HepG2 (cell line): ENCODE measurements around the gene FAHD1. TPM values are rescaled to one million over a fixed set of nuclear protein-coding genes. Genes with fewer than 3 reads are reported as not detected.

Experiments used
- ARNT ChIP-seq: fragments of 450-650 bp; IDR thresholded peaks from 2 replicates; pipeline ENCODE4 v1.6.1; 2017
- ASH2L ChIP-seq: fragments of 300-600, 200-600 bp; sonication (generic); IDR thresholded peaks from 2 replicates; pipeline ENCODE4 v1.7.0; 2017; ENCODE audit warnings: low read depth, mild to moderate bottlenecking, moderate library complexity, mixed read lengths, low read length; ENCODE audit not compliant: insufficient read length
- ATF1 ChIP-seq: IDR thresholded peaks from 2 replicates; pipeline ENCODE4 v1.6.1; 2016; ENCODE audit warnings: mild to moderate bottlenecking, control low read depth
- CEBPG ChIP-seq: IDR thresholded peaks from 2 replicates; pipeline ENCODE4 v1.6.1; 2016
- CREM ChIP-seq, 2 experiments: sonication (generic) in 1 of 2; formaldehyde crosslinking in 1 of 2; IDR thresholded peaks; 2 replicates each; pipeline versions ENCODE4 v1.4.0 to v1.6.1; 2016 to 2020; ENCODE audit warnings: antibody characterized with exemption in 1 of 2, mild to moderate bottlenecking in 1 of 2, missing genetic modification reagents in 1 of 2
- HES4 ChIP-seq: sonication (generic); formaldehyde crosslinking; IDR thresholded peaks from 2 replicates; pipeline ENCODE4 v1.9.0; 2021; ENCODE audit warnings: mild to moderate bottlenecking, missing genetic modification reagents, borderline replicate concordance
- HOXA7 ChIP-seq: sonication (generic); formaldehyde crosslinking; IDR thresholded peaks from 2 replicates; pipeline ENCODE4 v1.8.1; 2022; ENCODE audit warnings: mild to moderate bottlenecking, missing genetic modification reagents, moderate library complexity
- JDP2 ChIP-seq: sonication (generic); formaldehyde crosslinking; IDR thresholded peaks from 2 replicates; pipeline ENCODE4 v1.8.1; 2022; ENCODE audit warnings: missing genetic modification reagents, borderline replicate concordance
- MAFF ChIP-seq: IDR thresholded peaks from 2 replicates; pipeline ENCODE4 v1.6.1; 2011; ENCODE audit warnings: low read depth, low read length, improper control_type of control experiment
- NKX3-1 ChIP-seq: sonication (generic); formaldehyde crosslinking; IDR thresholded peaks from 2 replicates; pipeline ENCODE4 v1.5.0; 2020; ENCODE audit warnings: missing genetic modification reagents
- PHF21A ChIP-seq: sonication (generic); formaldehyde crosslinking; IDR thresholded peaks from 2 replicates; pipeline ENCODE4 v1.5.0; 2020; ENCODE audit warnings: mild to moderate bottlenecking, missing genetic modification reagents
- PHF8 ChIP-seq: sonication (generic); formaldehyde crosslinking; IDR thresholded peaks from 2 replicates; pipeline ENCODE4 v1.5.0; 2020; ENCODE audit warnings: missing genetic modification reagents
- PLRG1 ChIP-seq: fragments of 450-650 bp; conservative IDR thresholded peaks from 2 replicates; pipeline ENCODE4 v1.6.1; 2016
- PPARG ChIP-seq: conservative IDR thresholded peaks from 2 replicates; pipeline ENCODE4 v1.6.1; 2016; ENCODE audit warnings: missing biosample characterization, missing genetic modification reagents
- RARG ChIP-seq: sonication (generic); formaldehyde crosslinking; IDR thresholded peaks from 2 replicates; pipeline ENCODE4 v1.4.0; 2020; ENCODE audit warnings: low read depth, mild to moderate bottlenecking, missing genetic modification reagents
- SAP130 ChIP-seq: IDR thresholded peaks from 2 replicates; pipeline ENCODE4 v1.6.1; 2016; ENCODE audit warnings: low read depth
- TAF1 ChIP-seq: sonication (generic); formaldehyde crosslinking; IDR thresholded peaks from 2 replicates; pipeline ENCODE4 v1.4.0; 2020; ENCODE audit warnings: missing genetic modification reagents
- ZFP37 ChIP-seq: sonication (generic); formaldehyde crosslinking; IDR thresholded peaks from 2 replicates; pipeline ENCODE4 v1.4.0; 2020; ENCODE audit warnings: missing genetic modification reagents, borderline replicate concordance
- ZFP82 ChIP-seq: sonication (generic); formaldehyde crosslinking; IDR thresholded peaks from 2 replicates; pipeline ENCODE4 v1.5.1; 2020; ENCODE audit warnings: mild to moderate bottlenecking, missing genetic modification reagents, borderline replicate concordance
- ZNF207 ChIP-seq: fragments of 450-650 bp; IDR thresholded peaks from 2 replicates; pipeline ENCODE4 v1.6.1; 2016; ENCODE audit warnings: antibody characterized with exemption, borderline replicate concordance
- ZNF274 ChIP-seq: sonication (generic); formaldehyde crosslinking; IDR thresholded peaks from 2 replicates; pipeline ENCODE4 v1.5.1; 2020; ENCODE audit warnings: mild to moderate bottlenecking, missing genetic modification reagents
- ZNF30 ChIP-seq: sonication (generic); formaldehyde crosslinking; IDR thresholded peaks from 2 replicates; pipeline ENCODE4 v1.5.0; 2020; ENCODE audit warnings: mild to moderate bottlenecking, missing genetic modification reagents
- ZNF562 ChIP-seq: sonication (generic); formaldehyde crosslinking; IDR thresholded peaks from 2 replicates; pipeline ENCODE4 v1.8.0; 2022; ENCODE audit warnings: missing genetic modification reagents, borderline replicate concordance
- ZNF616 ChIP-seq: sonication (generic); formaldehyde crosslinking; IDR thresholded peaks from 2 replicates; pipeline ENCODE4 v1.5.0; 2020; ENCODE audit warnings: low read depth, mild to moderate bottlenecking, missing genetic modification reagents
- ZNF619 ChIP-seq: sonication (generic); formaldehyde crosslinking; IDR thresholded peaks from 2 replicates; pipeline ENCODE4 v1.4.0; 2020; ENCODE audit warnings: mild to moderate bottlenecking, missing genetic modification reagents
- ZNF777 ChIP-seq: sonication (generic); formaldehyde crosslinking; IDR thresholded peaks from 2 replicates; pipeline ENCODE4 v1.4.0; 2020; ENCODE audit warnings: missing genetic modification reagents
- ZNF839 ChIP-seq: sonication (generic); formaldehyde crosslinking; IDR thresholded peaks from 2 replicates; pipeline ENCODE4 v1.4.0; 2020; ENCODE audit warnings: missing genetic modification reagents, mild to moderate bottlenecking, borderline replicate concordance
- polyA plus RNA-seq, 8 experiments: library from polyadenylated mRNA; depleted of rRNA in 3 of 8; stranded (reverse) in 7 of 8; unstranded in 1 of 8; fragments of >200 nt; fragmentation: Illumina TruSeq in 4 of 8; extraction: Trizol in 4 of 8; gene quantifications; 2 replicates each; pipeline versions ENCODE4 v1.2.1 to v1.2.3, GENCODE V29; 2011 to 2016; ENCODE audit warnings: low read depth in 4 of 8, missing spikeins in 1 of 8, mixed read lengths in 1 of 8; ENCODE audit not compliant: insufficient read depth in 1 of 8
- total RNA-seq, 5 experiments: library from RNA; depleted of rRNA; stranded (reverse); fragments of >200 nt; fragmentation: Illumina TruSeq; extraction: Trizol; gene quantifications; 2 replicates each; pipeline ENCODE4 v1.2.3, GENCODE V29; 2016; ENCODE audit warnings: low read depth in 1 of 5
- TF ChIP-seq, protein P1 (sequence below): sonication (generic); formaldehyde crosslinking; conservative IDR thresholded peaks from 2 replicates; pipeline ENCODE4 v1.8.0; 2022; ENCODE audit warnings: mild to moderate bottlenecking, moderate library complexity, missing genetic modification reagents
- TF ChIP-seq, protein P2 (sequence below), 2 experiments: sonication (generic) in 1 of 2; formaldehyde crosslinking in 1 of 2; IDR thresholded peaks; 2 replicates each; pipeline versions ENCODE4 v1.4.0 to v1.6.1; 2018 to 2020; ENCODE audit warnings: missing genetic modification reagents in 2 of 2, borderline replicate concordance in 1 of 2, low read depth in 1 of 2, mild to moderate bottlenecking in 1 of 2, missing biosample characterization in 1 of 2

Gene FAHD1
- total and polyA plus RNA-seq, 2 of the 13 experiments (the other 11 are each of a cell fraction or from before 2014, with no cell fraction given): 39.0 to 45.3 TPM

DNA sequence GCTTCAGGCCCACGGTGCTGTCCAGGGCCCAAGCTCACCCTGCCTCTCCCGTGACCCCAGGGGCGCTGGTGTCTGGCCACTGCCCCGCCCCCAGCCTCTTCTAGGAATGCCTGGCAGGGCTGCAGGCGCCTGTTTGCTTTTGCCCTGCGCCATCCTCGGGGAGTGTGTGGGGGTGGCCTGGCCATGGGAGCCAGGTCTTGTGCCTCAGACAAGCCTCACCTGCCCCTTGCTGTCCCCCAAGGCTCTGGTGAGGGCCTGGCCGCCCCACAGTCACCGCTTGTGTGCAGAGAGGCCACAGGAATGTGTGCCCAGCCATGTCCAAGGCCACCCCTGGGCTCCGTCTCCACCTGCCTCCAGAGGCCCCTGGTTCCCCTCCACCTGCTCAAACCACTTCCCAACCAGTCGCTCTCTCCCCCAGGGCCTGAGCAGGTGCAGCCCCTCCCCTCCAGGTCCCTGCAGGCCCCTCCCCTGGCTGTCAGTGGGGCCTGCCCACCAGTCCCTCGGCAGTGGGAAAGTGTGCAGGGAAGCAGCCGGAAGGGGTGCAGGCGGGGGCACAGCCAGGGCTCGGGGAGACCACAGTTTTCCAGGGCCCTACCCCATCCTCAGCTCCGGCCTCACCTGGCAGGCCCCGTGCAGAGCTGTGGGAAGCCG lies 32.7 kb upstream of the FAHD1 start (continued):
- TF ChIP-seq ZFP82 (CRISPR knock-in tag) (no peak), ARNT (no peak), PHF21A (CRISPR knock-in tag) (peak; percentile 54; the same call in 1 of the 2 replicates), MAFF (no peak), HOXA7 (no peak), PHF8 (no peak; the same call in 1 of the 2 replicates), ZNF619 (CRISPR knock-in tag) (no peak), RARG (CRISPR knock-in tag) (no peak), TAF1 (CRISPR knock-in tag) (no peak; the same call in 1 of the 2 replicates), PLRG1 (no peak), NKX3-1 (CRISPR knock-in tag) (no peak), ASH2L (no peak), ZNF839 (CRISPR knock-in tag) (no peak), CREM (IDR thresholded peaks at IDR 0.05) (no peak), CREM (CRISPR knock-in tag; IDR thresholded peaks at IDR 0.05) (no peak), PPARG (CRISPR knock-in tag) (no peak; the same call in 1 of the 2 replicates), SAP130 (CRISPR knock-in tag) (peak; percentile 62), ZFP37 (0 out of 2 replicates have a peak, but pooled peaks have one; percentile 53), JDP2 (CRISPR knock-in tag) (no peak), ZNF207 (no peak), ZNF777 (CRISPR knock-in tag) (no peak), ZNF562 (CRISPR knock-in tag) (no peak), ZNF274 (peak; percentile 49; the same call in 1 of the 2 replicates), HES4 (CRISPR knock-in tag) (no peak), ZNF30 (no peak), ATF1 (CRISPR knock-in tag) (no peak), CEBPG (CRISPR knock-in tag) (no peak), ZNF616 (CRISPR knock-in tag) (no peak)
- TF ChIP-seq, protein P1, sequence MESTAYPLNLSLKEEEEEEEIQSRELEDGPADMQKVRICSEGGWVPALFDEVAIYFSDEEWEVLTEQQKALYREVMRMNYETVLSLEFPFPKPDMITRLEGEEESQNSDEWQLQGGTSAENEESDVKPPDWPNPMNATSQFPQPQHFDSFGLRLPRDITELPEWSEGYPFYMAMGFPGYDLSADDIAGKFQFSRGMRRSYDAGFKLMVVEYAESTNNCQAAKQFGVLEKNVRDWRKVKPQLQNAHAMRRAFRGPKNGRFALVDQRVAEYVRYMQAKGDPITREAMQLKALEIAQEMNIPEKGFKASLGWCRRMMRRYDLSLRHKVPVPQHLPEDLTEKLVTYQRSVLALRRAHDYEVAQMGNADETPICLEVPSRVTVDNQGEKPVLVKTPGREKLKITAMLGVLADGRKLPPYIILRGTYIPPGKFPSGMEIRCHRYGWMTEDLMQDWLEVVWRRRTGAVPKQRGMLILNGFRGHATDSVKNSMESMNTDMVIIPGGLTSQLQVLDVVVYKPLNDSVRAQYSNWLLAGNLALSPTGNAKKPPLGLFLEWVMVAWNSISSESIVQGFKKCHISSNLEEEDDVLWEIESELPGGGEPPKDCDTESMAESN: peak; percentile 52; the same call in 1 of the 2 replicates
- TF ChIP-seq, protein P2, sequence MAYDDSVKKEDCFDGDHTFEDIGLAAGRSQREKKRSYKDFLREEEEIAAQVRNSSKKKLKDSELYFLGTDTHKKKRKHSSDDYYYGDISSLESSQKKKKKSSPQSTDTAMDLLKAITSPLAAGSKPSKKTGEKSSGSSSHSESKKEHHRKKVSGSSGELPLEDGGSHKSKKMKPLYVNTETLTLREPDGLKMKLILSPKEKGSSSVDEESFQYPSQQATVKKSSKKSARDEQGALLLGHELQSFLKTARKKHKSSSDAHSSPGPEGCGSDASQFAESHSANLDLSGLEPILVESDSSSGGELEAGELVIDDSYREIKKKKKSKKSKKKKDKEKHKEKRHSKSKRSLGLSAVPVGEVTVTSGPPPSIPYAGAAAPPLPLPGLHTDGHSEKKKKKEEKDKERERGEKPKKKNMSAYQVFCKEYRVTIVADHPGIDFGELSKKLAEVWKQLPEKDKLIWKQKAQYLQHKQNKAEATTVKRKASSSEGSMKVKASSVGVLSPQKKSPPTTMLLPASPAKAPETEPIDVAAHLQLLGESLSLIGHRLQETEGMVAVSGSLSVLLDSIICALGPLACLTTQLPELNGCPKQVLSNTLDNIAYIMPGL (CRISPR knock-in tag; IDR thresholded peaks at IDR 0.05; ENCODE audit: borderline replicate concordance in 1 of 2, low read depth in 1 of 2): no peak; a peak in 1 of 4 replicates
